ENCODE measurements around the gene AP3D1. TPM values are rescaled to one million over a fixed set of nuclear protein-coding genes. Genes with fewer than 3 reads are reported as not detected.

AP3D1 gene
- total and polyA plus RNA-seq, 2 donors from 2014 or later: 68.4 to 125 TPM

DNA sequence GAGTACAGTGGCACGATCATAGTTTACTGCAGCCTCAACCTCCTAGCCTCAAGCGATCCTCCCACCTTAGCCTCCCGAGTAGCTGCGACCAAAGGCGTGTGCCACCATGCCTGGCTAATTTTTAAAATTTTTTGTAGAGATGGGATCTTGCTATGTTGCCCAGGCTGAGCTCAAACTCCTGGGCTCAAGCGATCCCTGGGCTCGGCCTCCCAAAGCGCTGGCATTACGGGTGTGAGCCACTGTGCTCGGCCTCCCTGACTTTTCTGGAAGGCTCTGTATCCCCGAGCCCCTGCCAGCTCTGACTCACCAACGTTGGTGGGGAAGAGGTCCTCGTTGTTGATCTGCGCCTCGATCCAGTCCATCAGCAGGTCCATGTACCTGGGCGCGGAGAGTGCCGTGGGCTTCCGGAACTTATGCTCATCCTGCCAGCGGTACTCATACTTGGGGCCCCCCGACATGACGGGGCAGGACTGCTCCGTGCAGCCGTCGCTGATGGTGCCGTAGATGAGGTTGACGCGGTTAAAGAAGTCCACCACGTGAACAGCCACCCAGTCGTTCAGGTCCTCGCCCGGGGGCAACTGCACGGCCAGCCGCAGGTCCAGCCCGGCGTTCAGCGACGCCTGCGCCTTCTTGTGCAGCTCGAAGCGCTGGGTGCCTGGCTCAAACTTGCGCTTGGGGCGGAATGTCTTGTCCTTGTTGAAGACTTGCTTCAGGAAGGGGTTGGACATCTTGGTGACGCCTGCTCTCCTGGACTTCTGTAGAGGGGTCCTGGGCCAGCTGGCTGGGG lies 73.3 kb downstream of the AP3D1 start:
- TF ChIP-seq, protein P1, sequence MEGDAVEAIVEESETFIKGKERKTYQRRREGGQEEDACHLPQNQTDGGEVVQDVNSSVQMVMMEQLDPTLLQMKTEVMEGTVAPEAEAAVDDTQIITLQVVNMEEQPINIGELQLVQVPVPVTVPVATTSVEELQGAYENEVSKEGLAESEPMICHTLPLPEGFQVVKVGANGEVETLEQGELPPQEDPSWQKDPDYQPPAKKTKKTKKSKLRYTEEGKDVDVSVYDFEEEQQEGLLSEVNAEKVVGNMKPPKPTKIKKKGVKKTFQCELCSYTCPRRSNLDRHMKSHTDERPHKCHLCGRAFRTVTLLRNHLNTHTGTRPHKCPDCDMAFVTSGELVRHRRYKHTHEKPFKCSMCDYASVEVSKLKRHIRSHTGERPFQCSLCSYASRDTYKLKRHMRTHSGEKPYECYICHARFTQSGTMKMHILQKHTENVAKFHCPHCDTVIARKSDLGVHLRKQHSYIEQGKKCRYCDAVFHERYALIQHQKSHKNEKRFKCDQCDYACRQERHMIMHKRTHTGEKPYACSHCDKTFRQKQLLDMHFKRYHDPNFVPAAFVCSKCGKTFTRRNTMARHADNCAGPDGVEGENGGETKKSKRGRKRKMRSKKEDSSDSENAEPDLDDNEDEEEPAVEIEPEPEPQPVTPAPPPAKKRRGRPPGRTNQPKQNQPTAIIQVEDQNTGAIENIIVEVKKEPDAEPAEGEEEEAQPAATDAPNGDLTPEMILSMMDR (IDR thresholded peaks at IDR 0.05; ENCODE audit: borderline replicate concordance, extremely low read depth, insufficient read depth): no peak
- Histone ChIP-seq H3K4me3 (ENCODE audit: low read length in 3 of 3) (no peak overlapping the region), H3K9ac (ENCODE audit: low read length in 3 of 3) (no peak overlapping the region), H3K4me1 (ENCODE audit: control insufficient read depth in 2 of 3, insufficient read depth in 2 of 3, low read depth in 1 of 3, low read length in 3 of 3) (no peaks in the 10 kb centered on the region), H3K36me3 (ENCODE audit: control insufficient read depth in 2 of 3, insufficient read depth in 3 of 3, low read length in 3 of 3) (peaks cover 0 to 18% (median 6%) of the 10 kb centered on the region in 3 donors), H3K9me3 (ENCODE audit: control insufficient read depth in 2 of 3, insufficient read depth in 1 of 3, low read length in 3 of 3) (no peaks in the 10 kb centered on the region), H3K27me3 (ENCODE audit: control insufficient read depth, insufficient read depth, low read length) (no peaks in the 10 kb centered on the region), H3K27ac (ENCODE audit: low read depth in 2 of 2, low read length in 2 of 2) (no peak overlapping the region)
- FAIRE-seq (no peak), DNase-seq (peak in 1 of 5 donors; percentile 74)
- intact Hi-C loops (cut with DNase I): no loop called here

GRCh38 chr19:2077398-2077797 lies 74.0 kb downstream of the AP3D1 start:
- Histone ChIP-seq H3K36me3 (ENCODE audit: control insufficient read depth in 2 of 3, insufficient read depth in 3 of 3, low read length in 3 of 3) (peaks cover 0 to 18% (median 6%) of the 10 kb centered on the region in 3 donors), H3K9ac (ENCODE audit: low read length in 3 of 3) (no peak overlapping the region)
- intact Hi-C loops (cut with DNase I): no loop called here

DNA sequence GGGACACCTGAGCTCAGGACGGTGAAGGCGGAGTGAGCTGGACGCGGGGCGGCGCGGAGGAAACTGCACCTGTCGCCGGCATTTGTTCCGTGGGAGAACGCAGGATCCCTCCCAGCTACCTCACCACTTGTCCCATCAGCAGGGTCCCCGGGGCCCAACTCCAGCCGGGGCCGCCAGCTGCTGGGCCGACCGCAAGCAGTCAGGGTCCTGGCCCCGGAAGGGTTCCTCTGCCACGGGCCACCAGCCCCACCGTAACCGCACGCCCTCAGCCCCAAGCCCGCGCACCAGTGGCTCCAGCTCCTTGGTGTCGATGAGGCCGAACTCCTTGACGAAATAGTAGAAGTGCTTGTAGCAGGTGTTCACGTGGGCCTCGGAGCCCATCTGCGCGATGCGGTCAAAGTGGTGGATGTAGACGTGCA lies 74.8 kb downstream of the AP3D1 start:
- H3K36me3 ChIP-seq (ENCODE audit: control insufficient read depth in 2 of 3, insufficient read depth in 3 of 3, low read length in 3 of 3): peaks cover 0 to 18% (median 6%) of the 10 kb centered on the region in 3 donors

More at GRCh38 chr19:2077398-2077797, 74.0 kb downstream of the AP3D1 start:
- H3K27me3 ChIP-seq (ENCODE audit: control insufficient read depth, insufficient read depth, low read length): no peaks in the 10 kb centered on the region
- H3K4me3 ChIP-seq (ENCODE audit: low read length in 3 of 3): no peak overlapping the region
- no peak overlapping the region for H3K27ac ChIP-seq (ENCODE audit: low read depth in 2 of 2, low read length in 2 of 2)
- TF ChIP-seq, protein P1 (IDR thresholded peaks at IDR 0.05; ENCODE audit: borderline replicate concordance, extremely low read depth, insufficient read depth): no peak
- no peaks in the 10 kb centered on the region for H3K4me1 ChIP-seq (ENCODE audit: control insufficient read depth in 2 of 3, insufficient read depth in 2 of 3, low read depth in 1 of 3, low read length in 3 of 3)
- no peak for FAIRE-seq
- peak in 1 of 5 donors; percentile 51 for DNase-seq
- no peaks in the 10 kb centered on the region for H3K9me3 ChIP-seq (ENCODE audit: control insufficient read depth in 2 of 3, insufficient read depth in 1 of 3, low read length in 3 of 3)

More for the DNA sequence above, 74.8 kb downstream of the AP3D1 start:
- FAIRE-seq (no peak), DNase-seq (peak in 1 of 5 donors; percentile 68)
- no peaks in the 10 kb centered on the region for H3K4me1 ChIP-seq (ENCODE audit: control insufficient read depth in 2 of 3, insufficient read depth in 2 of 3, low read depth in 1 of 3, low read length in 3 of 3)
- H3K27me3 ChIP-seq (ENCODE audit: control insufficient read depth, insufficient read depth, low read length): no peaks in the 10 kb centered on the region
- intact Hi-C loops (cut with DNase I): no loop called here
- no peak overlapping the region for H3K27ac ChIP-seq (ENCODE audit: low read depth in 2 of 2, low read length in 2 of 2)
- H3K9ac ChIP-seq (ENCODE audit: low read length in 3 of 3): no peak overlapping the region
- TF ChIP-seq, protein P1 (IDR thresholded peaks at IDR 0.05; ENCODE audit: borderline replicate concordance, extremely low read depth, insufficient read depth): no peak
- H3K9me3 ChIP-seq (ENCODE audit: control insufficient read depth in 2 of 3, insufficient read depth in 1 of 3, low read length in 3 of 3): no peaks in the 10 kb centered on the region
- no peak overlapping the region for H3K4me3 ChIP-seq (ENCODE audit: low read length in 3 of 3)
